ENCODE data around the gene SCUBE1. TPM values are rescaled to one million over a fixed set of nuclear protein-coding genes. Genes with fewer than 3 reads are reported as not detected.

Gene SCUBE1
- total and polyA plus RNA-seq, 5 donors = 0.03 to 1.3 (median 0.33) TPM; not detected in 1

- intact Hi-C loops (cut with DNase I) = loop anchor here in 2 of 4 donors (10.0 kb wide), 2 partner anchors 443 to 1243 kb away; no protein-coding TSS in a partner anchor
- 54% methylated on average over 6 of the region's 6 CpGs for WGBS
- H3K27me3 ChIP-seq (ENCODE audit: control insufficient read depth, insufficient read depth) = no peaks in the 10 kb centered on the region
- peaks cover 2% of the 10 kb centered on the region for H3K4me1 ChIP-seq (ENCODE audit: control insufficient read depth, insufficient read depth, low read length)
- H3K4me3 ChIP-seq (ENCODE audit: low read length) = no peak overlapping the region
- no peak for DNase-seq
- H3K9me3 ChIP-seq (ENCODE audit: control insufficient read depth, low read length) = no peaks in the 10 kb centered on the region
- H3K27ac ChIP-seq (ENCODE audit: low read length) = no peak overlapping the region
- no peak for ATAC-seq
Observed at GRCh38 chr22:43381693-43382092, 38.5 kb upstream of the SCUBE1 start.

- ATAC-seq (no peak), DNase-seq (no peak)
- Histone ChIP-seq H3K9me3 (ENCODE audit: control insufficient read depth, low read length) (no peaks in the 10 kb centered on the region), H3K4me3 (ENCODE audit: low read length) (no peak overlapping the region), H3K27ac (ENCODE audit: low read length) (no peak overlapping the region), H3K4me1 (ENCODE audit: control insufficient read depth, insufficient read depth, low read length) (peaks cover 2% of the 10 kb centered on the region), H3K27me3 (ENCODE audit: control insufficient read depth, insufficient read depth) (no peaks in the 10 kb centered on the region)
- intact Hi-C loops (cut with DNase I) = no loop called here
- 37% methylated on average over 8 of the region's 8 CpGs for WGBS
Observed at GRCh38 chr22:43377896-43378704, 34.9 kb upstream of the SCUBE1 start.

DNA sequence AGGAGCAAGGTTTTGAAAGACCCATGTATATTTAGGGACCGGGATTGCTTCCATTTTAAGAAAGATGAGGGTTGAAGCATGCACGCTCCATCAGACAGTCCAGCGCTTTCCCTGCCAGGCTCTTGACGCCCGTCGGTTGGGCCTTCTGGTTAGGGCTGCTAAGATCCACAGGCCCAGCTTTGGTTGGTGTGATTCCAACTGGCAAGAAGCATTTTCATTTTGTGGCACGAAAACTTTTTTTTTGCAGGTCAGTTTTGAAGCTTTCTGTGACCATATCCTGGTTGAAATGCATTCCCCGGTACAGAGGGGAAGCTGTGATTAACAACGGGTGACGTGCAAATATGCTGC is 34.4 kb upstream of the SCUBE1 start:
- H3K27me3 ChIP-seq (ENCODE audit: control insufficient read depth, insufficient read depth) = no peaks in the 10 kb centered on the region
- intact Hi-C loops (cut with DNase I) = no loop called here
- H3K4me3 ChIP-seq (ENCODE audit: low read length) = no peak overlapping the region
- H3K4me1 ChIP-seq (ENCODE audit: control insufficient read depth, insufficient read depth, low read length) = peaks cover 2% of the 10 kb centered on the region
- H3K9me3 ChIP-seq (ENCODE audit: control insufficient read depth, low read length) = no peaks in the 10 kb centered on the region
- 42% methylated on average over 10 of the region's 10 CpGs for whole genome bisulfite sequencing
- no peak for ATAC-seq
- DNase-seq = no peak
- H3K27ac ChIP-seq (ENCODE audit: low read length) = no peak overlapping the region

DNA sequence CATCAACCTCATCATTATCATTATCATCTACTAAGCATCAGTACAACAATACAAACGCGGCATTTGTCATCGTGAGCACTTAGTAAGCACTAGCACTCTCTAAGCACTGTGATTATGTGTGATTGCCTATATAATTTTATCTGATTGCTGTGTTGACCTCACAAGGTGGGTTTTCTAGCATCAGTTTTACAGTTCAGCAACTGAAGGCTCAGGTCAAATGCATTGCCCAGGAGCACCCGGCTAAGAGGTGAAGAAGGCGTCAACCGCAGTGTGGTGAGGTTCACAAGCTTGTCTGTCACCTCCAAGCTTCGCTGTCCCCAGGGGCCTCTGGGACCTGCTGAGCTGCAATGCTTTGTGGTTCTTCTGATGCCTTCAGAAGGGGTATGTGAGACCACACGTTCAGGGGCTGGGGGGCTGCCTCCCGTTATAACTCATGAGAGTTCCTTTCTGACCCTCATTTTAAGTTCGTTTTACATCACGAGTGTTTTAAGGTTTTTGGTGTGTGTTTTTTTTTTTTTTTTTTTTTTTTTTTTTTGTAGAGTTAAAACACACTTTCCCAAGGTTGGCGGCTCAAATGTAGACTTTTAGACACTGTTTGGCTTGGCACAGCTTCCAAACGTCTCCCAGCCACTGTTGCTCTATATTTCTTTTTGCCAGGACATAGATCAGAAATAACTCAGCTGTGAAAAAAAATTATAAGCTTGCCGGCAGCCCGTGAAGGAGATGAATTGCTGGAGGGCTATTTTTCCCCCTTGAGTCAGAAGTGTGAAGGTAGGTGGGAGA is 33.8 kb upstream of the SCUBE1 start:
- Histone ChIP-seq H3K27ac (ENCODE audit: low read length) (no peak overlapping the region), H3K27me3 (ENCODE audit: control insufficient read depth, insufficient read depth) (no peaks in the 10 kb centered on the region), H3K9me3 (ENCODE audit: control insufficient read depth, low read length) (no peaks in the 10 kb centered on the region), H3K4me3 (ENCODE audit: low read length) (no peak overlapping the region), H3K4me1 (ENCODE audit: control insufficient read depth, insufficient read depth, low read length) (peaks cover 2% of the 10 kb centered on the region)
- 50% methylated on average over 15 of the region's 15 CpGs for WGBS
- no peak for ATAC-seq
- intact Hi-C loops (cut with DNase I) = no loop called here
- DNase-seq = no peak

- H3K4me3 ChIP-seq (ENCODE audit: low read length) = no peak overlapping the region
- no peaks in the 10 kb centered on the region for H3K9me3 ChIP-seq (ENCODE audit: control insufficient read depth, low read length)
- 79% methylated on average over 4 of the region's 4 CpGs for WGBS
- peaks cover 2% of the 10 kb centered on the region for H3K4me1 ChIP-seq (ENCODE audit: control insufficient read depth, insufficient read depth, low read length)
- ATAC-seq = no peak
- no peak overlapping the region for H3K27ac ChIP-seq (ENCODE audit: low read length)
- intact Hi-C loops (cut with DNase I) = no loop called here
- H3K27me3 ChIP-seq (ENCODE audit: control insufficient read depth, insufficient read depth) = no peaks in the 10 kb centered on the region
- DNase-seq = no peak
Observed at GRCh38 chr22:43375951-43376455, 32.8 kb upstream of the SCUBE1 start.

- intact Hi-C loops (cut with DNase I) = no loop called here
- ATAC-seq (no peak), DNase-seq (no peak)
- Histone ChIP-seq H3K4me3 (ENCODE audit: low read length) (no peak overlapping the region), H3K27me3 (ENCODE audit: control insufficient read depth, insufficient read depth) (no peaks in the 10 kb centered on the region), H3K27ac (ENCODE audit: low read length) (no peak overlapping the region), H3K9me3 (ENCODE audit: control insufficient read depth, low read length) (no peaks in the 10 kb centered on the region), H3K4me1 (ENCODE audit: control insufficient read depth, insufficient read depth, low read length) (no peaks in the 10 kb centered on the region)
- 16% methylated on average over 9 of the region's 9 CpGs for WGBS
Observed at GRCh38 chr22:43370036-43370435, 26.9 kb upstream of the SCUBE1 start.

DNA sequence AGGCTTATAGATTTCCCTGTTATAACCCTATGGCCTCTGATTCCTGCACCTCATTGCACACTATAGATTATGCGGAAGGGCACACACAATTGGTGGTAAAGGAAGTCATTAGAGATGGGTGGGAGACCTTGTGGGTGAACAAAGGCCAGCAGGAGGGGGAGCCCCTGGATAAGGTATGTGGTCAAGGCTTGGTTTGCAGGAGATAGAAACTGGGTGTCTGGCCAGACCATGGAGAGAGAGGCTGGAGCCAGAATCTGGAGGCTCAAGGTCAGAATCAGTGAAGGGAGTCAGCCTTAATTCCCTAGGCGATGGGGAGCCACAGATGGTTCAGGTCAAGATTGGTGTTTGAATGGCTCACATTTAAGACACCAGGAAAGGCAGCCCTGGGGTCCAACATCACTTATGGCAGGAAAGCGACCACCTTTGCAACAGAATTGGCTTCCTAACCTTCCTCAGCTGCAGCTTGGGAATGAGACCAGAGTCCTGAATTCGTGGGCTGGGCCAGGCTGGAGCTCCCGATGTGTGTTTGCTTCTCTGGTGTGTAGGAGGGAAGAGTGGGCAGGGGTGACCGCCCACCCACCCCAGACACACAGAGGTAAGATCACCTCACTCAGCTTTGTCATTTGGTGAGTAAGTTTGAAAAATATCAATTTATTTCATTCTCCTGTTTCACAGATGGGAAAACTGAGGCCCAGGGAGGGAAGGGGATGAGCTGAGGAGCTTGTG is 22.7 kb upstream of the SCUBE1 start:
- Histone ChIP-seq H3K27me3 (ENCODE audit: control insufficient read depth, insufficient read depth) (no peaks in the 10 kb centered on the region), H3K4me1 (ENCODE audit: control insufficient read depth, insufficient read depth, low read length) (no peaks in the 10 kb centered on the region), H3K9me3 (ENCODE audit: control insufficient read depth, low read length) (no peaks in the 10 kb centered on the region), H3K27ac (ENCODE audit: low read length) (no peak overlapping the region), H3K4me3 (ENCODE audit: low read length) (no peak overlapping the region)
- 89% methylated on average over 6 of the region's 6 CpGs for WGBS
- intact Hi-C loops (cut with DNase I) = no loop called here
- no peak for ATAC-seq
- no peak for DNase-seq

- no peaks in the 10 kb centered on the region for H3K27me3 ChIP-seq (ENCODE audit: control insufficient read depth, insufficient read depth)
- DNase-seq (no peak), ATAC-seq (no peak)
- 84% methylated on average over 8 of the region's 8 CpGs for WGBS
- H3K9me3 ChIP-seq (ENCODE audit: control insufficient read depth, low read length) = no peaks in the 10 kb centered on the region
- no peak overlapping the region for H3K27ac ChIP-seq (ENCODE audit: low read length)
- no peaks in the 10 kb centered on the region for H3K4me1 ChIP-seq (ENCODE audit: control insufficient read depth, insufficient read depth, low read length)
- intact Hi-C loops (cut with DNase I) = no loop called here
- H3K4me3 ChIP-seq (ENCODE audit: low read length) = no peak overlapping the region
Observed at GRCh38 chr22:43364169-43364435, 20.9 kb upstream of the SCUBE1 start.

GRCh38 chr22:43363315-43364168 is 20.4 kb upstream of the SCUBE1 start:
- H3K4me1 ChIP-seq (ENCODE audit: control insufficient read depth, insufficient read depth, low read length) = no peaks in the 10 kb centered on the region
- ATAC-seq (no peak), DNase-seq (no peak)
- no peak overlapping the region for H3K4me3 ChIP-seq (ENCODE audit: low read length)
- H3K27ac ChIP-seq (ENCODE audit: low read length) = no peak overlapping the region
- WGBS = 72% methylated on average over 27 of the region's 27 CpGs
- H3K27me3 ChIP-seq (ENCODE audit: control insufficient read depth, insufficient read depth) = no peaks in the 10 kb centered on the region
- H3K9me3 ChIP-seq (ENCODE audit: control insufficient read depth, low read length) = no peaks in the 10 kb centered on the region
- intact Hi-C loops (cut with DNase I) = no loop called here

GRCh38 chr22:43360576-43360975 is 17.4 kb upstream of the SCUBE1 start:
- Histone ChIP-seq H3K4me1 (ENCODE audit: control insufficient read depth, insufficient read depth, low read length) (peaks cover 3% of the 10 kb centered on the region), H3K27ac (ENCODE audit: low read length) (no peak overlapping the region), H3K4me3 (ENCODE audit: low read length) (no peak overlapping the region), H3K9me3 (ENCODE audit: control insufficient read depth, low read length) (no peaks in the 10 kb centered on the region), H3K27me3 (ENCODE audit: control insufficient read depth, insufficient read depth) (no peaks in the 10 kb centered on the region)
- intact Hi-C loops (cut with DNase I) = no loop called here
- WGBS = 80% methylated on average over 9 of the region's 9 CpGs
- ATAC-seq = no peak
- no peak for DNase-seq

Measured in right cardiac atrium (tissue), 5 donors.